ENCODE data around the gene WBP1L. TPM values are rescaled to one million over a fixed set of nuclear protein-coding genes. Genes with fewer than 3 reads are reported as not detected.
A peak's percentile ranks its signal among the peaks of the same experiment; 100 is the strongest.

The WBP1L gene
- total and polyA plus RNA-seq, 4 donors, result 12.3 to 43.6 (median 27.6) TPM

- Histone ChIP-seq H3K27ac (ENCODE audit: low read depth in 1 of 2, low read length in 2 of 2) (peak overlapping the region; percentile 97), H3K4me1 (ENCODE audit: control insufficient read depth in 4 of 4, insufficient read depth in 4 of 4, low read length in 3 of 4) (peaks cover 36 to 50% (median 44%) of the 10 kb centered on the region in 4 donors), H3K36me3 (ENCODE audit: control insufficient read depth in 4 of 4, insufficient read depth in 3 of 4, low read depth in 1 of 4, low read length in 3 of 4) (no peaks in the 10 kb centered on the region), H3K4me3 (ENCODE audit: low read depth in 1 of 3, low read length in 3 of 3) (no peak overlapping the region), H3K9ac (ENCODE audit: low read depth in 1 of 2, low read length in 2 of 2) (peak overlapping the region; percentile 54 to 87), H3K9me3 (ENCODE audit: control insufficient read depth in 4 of 4, low read length in 3 of 4) (no peaks in the 10 kb centered on the region), H3K27me3 (ENCODE audit: control insufficient read depth in 4 of 4, insufficient read depth in 4 of 4, low read length in 3 of 4) (no peaks in the 10 kb centered on the region)
- no peak for DNase-seq (ENCODE audit: low spot score)
- WGBS, result 39% methylated on average over 18 of the region's 18 CpGs
- TF ChIP-seq HNF4A (conservative IDR thresholded peaks at IDR 0.05), result peak in 1 of 2 donors; percentile 15
- peak in 1 of 2 donors; percentile 8 for TF ChIP-seq RXRA (IDR thresholded peaks at IDR 0.05)
- no peak for TF ChIP-seq FOXA1 (IDR thresholded peaks at IDR 0.05)
Observed at GRCh38 chr10:102782673-102783551, 39.2 kb downstream of the WBP1L start.

GRCh38 chr10:102783568-102783967, 39.8 kb downstream of the WBP1L start:
- Histone ChIP-seq H3K27me3 (ENCODE audit: control insufficient read depth in 4 of 4, insufficient read depth in 4 of 4, low read length in 3 of 4) (no peaks in the 10 kb centered on the region), H3K27ac (ENCODE audit: low read depth in 1 of 2, low read length in 2 of 2) (peak overlapping the region; percentile 97), H3K9ac (ENCODE audit: low read depth in 1 of 2, low read length in 2 of 2) (peak overlapping the region in 1 of 2 donors; percentile 60), H3K9me3 (ENCODE audit: control insufficient read depth in 4 of 4, low read length in 3 of 4) (no peaks in the 10 kb centered on the region), H3K4me3 (ENCODE audit: low read depth in 1 of 3, low read length in 3 of 3) (no peak overlapping the region), H3K36me3 (ENCODE audit: control insufficient read depth in 4 of 4, insufficient read depth in 3 of 4, low read depth in 1 of 4, low read length in 3 of 4) (no peaks in the 10 kb centered on the region), H3K4me1 (ENCODE audit: control insufficient read depth in 4 of 4, insufficient read depth in 4 of 4, low read length in 3 of 4) (peaks cover 36 to 50% (median 43%) of the 10 kb centered on the region in 4 donors)
- whole genome bisulfite sequencing, result 10% methylated on average over 1 of the region's 1 CpG
- TF ChIP-seq RAD21 (IDR thresholded peaks at IDR 0.05), result no peak
- TF ChIP-seq GABPA (IDR thresholded peaks at IDR 0.05 in 1 of 2, conservative IDR thresholded peaks at IDR 0.05 in 1 of 2), result no peak
- peak; percentile 5 for TF ChIP-seq CTCF (IDR thresholded peaks at IDR 0.05; ENCODE audit: low read depth, low read length, missing input control)
- TF ChIP-seq SP1 (IDR thresholded peaks at IDR 0.05), result peak; percentile 16
- no peak for TF ChIP-seq TAF1 (conservative IDR thresholded peaks at IDR 0.05)
- TF ChIP-seq HNF4A (conservative IDR thresholded peaks at IDR 0.05), result peak in 1 of 2 donors; percentile 16
- no peak for DNase-seq (ENCODE audit: low spot score)

GRCh38 chr10:102785818-102786217, 42.1 kb downstream of the WBP1L start:
- no peak for DNase-seq (ENCODE audit: low spot score)
- Histone ChIP-seq H3K9me3 (ENCODE audit: control insufficient read depth in 4 of 4, low read length in 3 of 4) (no peaks in the 10 kb centered on the region), H3K4me1 (ENCODE audit: control insufficient read depth in 4 of 4, insufficient read depth in 4 of 4, low read length in 3 of 4) (peaks cover 23 to 36% (median 31%) of the 10 kb centered on the region in 4 donors), H3K36me3 (ENCODE audit: control insufficient read depth in 4 of 4, insufficient read depth in 3 of 4, low read depth in 1 of 4, low read length in 3 of 4) (no peaks in the 10 kb centered on the region), H3K9ac (ENCODE audit: low read depth in 1 of 2, low read length in 2 of 2) (no peak overlapping the region), H3K27me3 (ENCODE audit: control insufficient read depth in 4 of 4, insufficient read depth in 4 of 4, low read length in 3 of 4) (no peaks in the 10 kb centered on the region), H3K27ac (ENCODE audit: low read depth in 1 of 2, low read length in 2 of 2) (peak overlapping the region; percentile 50), H3K4me3 (ENCODE audit: low read depth in 1 of 3, low read length in 3 of 3) (no peak overlapping the region)
- 53% methylated on average over 2 of the region's 2 CpGs for WGBS
- no peak for TF ChIP-seq TAF1 (conservative IDR thresholded peaks at IDR 0.05)
- TF ChIP-seq NR2F2 (IDR thresholded peaks at IDR 0.05), result peak; percentile 85
- TF ChIP-seq ZBTB33 (IDR thresholded peaks at IDR 0.05), result no peak
- TF ChIP-seq HNF4A (conservative IDR thresholded peaks at IDR 0.05), result peak in 1 of 2 donors; percentile 31
- no peak for TF ChIP-seq FOXA2 (IDR thresholded peaks at IDR 0.05)
- no peak for TF ChIP-seq JUND (IDR thresholded peaks at IDR 0.05)
- peak; percentile 41 for TF ChIP-seq MAX (IDR thresholded peaks at IDR 0.05)
- no peak for TF ChIP-seq REST (IDR thresholded peaks at IDR 0.05)
- peak in 1 of 2 donors; percentile 39 for TF ChIP-seq RAD21 (IDR thresholded peaks at IDR 0.05)
- TF ChIP-seq SP1 (IDR thresholded peaks at IDR 0.05), result peak; percentile 58
- no peak for TF ChIP-seq CTCF (IDR thresholded peaks at IDR 0.05; ENCODE audit: low read depth, low read length, missing input control)
- TF ChIP-seq FOXA1 (IDR thresholded peaks at IDR 0.05), result no peak
- TF ChIP-seq RXRA (IDR thresholded peaks at IDR 0.05), result peak; percentile 41 to 74
- TF ChIP-seq EGR1 (IDR thresholded peaks at IDR 0.05; ENCODE audit: low read depth in 2 of 2), result no peak
- peak; percentile 38 to 53 for TF ChIP-seq GABPA (IDR thresholded peaks at IDR 0.05 in 1 of 2, conservative IDR thresholded peaks at IDR 0.05 in 1 of 2)

Data from liver (tissue), 9 donors.